Erythroblast (primary cell): ENCODE data around the gene EPB41L4B.

Source experiments
- GATA1 ChIP-seq: IDR thresholded peaks from 2 replicates; pipeline ENCODE4 v1.6.1; 2011; ENCODE audit warnings: low read depth, mild to moderate bottlenecking, control low read depth, low read length, moderate library complexity
- POLR2A ChIP-seq: IDR thresholded peaks from 2 replicates; pipeline ENCODE4 v1.6.1; 2011; ENCODE audit warnings: mild to moderate bottlenecking, low read length

GRCh38 chr9:109312783-109313182 lies 8.1 kb downstream of the EPB41L4B start:
- TF ChIP-seq POLR2A (no peak), GATA1 (no peak)
